NCI-H526 (cell line): ENCODE results near the gene ABCC11.
A peak's percentile ranks its signal among the peaks of the same experiment; 100 is the strongest.
"Not testable (repeated sequence)": the region's sequence is repeated elsewhere in the genome, so short reads cannot be mapped to it uniquely, and the experiment has no call there.

Experiments used
- DNase-seq, 2 experiments: peaks; one replicate each; lab custom pipeline; 2025; lab: John Stamatoyannopoulos, UW

The ABCC11 gene

DNA sequence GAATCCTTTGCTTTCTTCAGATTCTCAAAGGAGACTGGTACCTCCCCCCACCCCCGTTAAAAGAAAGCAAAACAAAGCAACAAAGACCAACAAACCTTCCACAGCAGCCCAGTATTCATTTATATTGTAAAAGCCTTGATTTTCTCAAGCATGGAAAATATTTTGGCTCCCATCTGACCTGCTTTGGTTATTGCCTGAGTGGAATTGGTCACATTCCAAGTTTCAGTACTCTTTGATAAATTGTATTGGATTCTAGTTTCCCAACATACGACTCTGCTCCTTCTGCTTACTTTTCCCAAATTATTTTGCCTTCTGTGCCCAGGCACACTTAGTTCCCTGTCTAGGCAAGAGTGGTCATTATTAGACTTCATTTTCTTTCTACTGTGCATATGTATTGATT lies 1.3 kb downstream of the ABCC11 start:
- no peak for DNase-seq

DNA sequence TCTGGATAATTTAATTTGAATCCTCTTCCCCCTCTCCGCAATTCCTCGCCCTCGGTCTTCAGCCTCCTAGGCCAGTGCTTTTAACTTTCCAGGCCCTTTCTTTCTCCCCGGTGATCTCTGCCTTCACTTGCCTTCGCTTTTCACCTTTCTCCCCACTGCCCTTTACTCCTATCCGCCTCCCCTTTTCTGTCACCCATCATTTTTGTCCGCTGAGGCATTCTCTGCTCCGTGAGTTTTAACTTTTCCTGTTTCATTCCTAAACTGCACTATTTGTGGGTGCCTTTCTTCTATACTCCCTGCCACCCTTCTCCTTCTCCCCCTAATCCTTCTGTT lies 2.5 kb downstream of the ABCC11 start:
- no peak for DNase-seq

DNA sequence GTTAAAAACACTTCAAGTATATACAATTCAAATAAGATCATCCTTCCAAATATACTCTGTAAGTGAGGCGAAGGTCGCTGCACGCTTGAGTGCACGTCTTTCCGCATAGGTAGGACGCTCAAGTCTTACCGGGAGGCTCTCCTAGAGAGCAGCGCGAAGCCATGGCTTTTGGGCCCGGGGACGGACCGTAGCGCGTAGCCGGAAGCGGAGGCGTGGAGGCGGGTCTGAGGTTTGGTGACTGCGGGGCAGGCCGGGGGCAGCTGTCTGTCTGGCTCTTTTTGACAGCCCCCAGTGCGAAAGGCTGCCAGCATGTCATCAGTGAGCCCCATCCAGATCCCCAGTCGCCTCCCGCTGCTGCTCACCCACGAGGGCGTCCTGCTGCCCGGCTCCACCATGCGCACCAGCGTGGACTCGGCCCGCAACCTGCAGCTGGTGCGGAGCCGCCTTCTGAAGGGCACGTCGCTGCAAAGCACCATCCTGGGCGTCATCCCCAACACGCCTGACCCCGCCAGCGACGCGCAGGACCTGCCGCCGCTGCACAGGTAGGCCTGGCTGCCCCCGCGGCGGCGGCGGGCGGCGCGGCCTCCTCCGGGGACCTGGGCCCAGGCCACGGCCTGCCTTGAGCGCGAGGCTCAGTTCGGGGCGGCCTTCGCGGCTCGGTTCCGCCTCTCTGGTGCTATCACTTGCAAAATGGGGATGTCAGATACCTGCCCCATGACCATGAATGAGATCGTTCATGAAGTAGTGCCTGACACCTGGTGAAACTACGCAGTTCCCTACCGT lies 3.1 kb downstream of the ABCC11 start, which contains the start of gene LONP2:
TSS of gene LONP2 (plus strand) at position 221 of the 783 bp plus-strand sequence. CDS start at position 310, 89 bp downstream.
- peak; percentile 47 to 89 for DNase-seq

DNA sequence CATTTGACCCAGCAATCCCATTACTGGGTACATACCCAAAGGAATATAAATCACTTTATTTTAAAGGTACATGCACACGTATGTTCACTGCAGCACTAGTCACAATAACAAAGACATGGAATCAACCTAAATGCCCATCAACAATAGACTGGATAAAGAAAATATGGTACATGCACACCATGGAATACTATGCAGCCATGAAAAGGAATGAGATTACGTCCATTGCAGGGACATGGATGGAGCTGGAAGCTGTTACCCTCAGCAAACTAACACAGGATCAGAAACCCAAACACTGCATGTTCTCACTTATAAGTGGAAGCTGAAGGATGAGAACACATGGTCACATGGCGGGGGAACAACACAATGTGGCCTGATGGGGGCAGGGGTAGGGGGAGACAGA lies 7.2 kb downstream of the ABCC11 start:
- DNase-seq: not testable (repeated sequence)

DNA sequence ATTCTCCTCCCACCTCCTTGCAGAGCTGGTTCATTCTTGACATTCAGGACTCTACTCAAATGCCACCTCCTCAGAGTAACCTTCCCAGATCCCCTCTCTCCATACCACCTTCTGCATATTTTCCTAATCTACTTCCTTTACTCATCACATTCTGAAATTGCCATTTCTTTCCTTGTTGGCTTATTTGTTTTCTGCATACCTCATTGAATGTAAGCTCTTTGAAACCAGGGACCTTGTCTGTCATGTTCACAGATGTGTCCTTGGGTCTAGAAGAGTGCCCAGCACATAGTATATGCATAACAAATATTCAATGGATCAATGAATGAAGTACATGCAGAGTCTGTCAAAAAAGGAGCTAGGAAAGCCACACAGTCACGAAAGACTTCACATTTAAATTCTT lies 11.1 kb downstream of the ABCC11 start:
- no peak for DNase-seq

DNA sequence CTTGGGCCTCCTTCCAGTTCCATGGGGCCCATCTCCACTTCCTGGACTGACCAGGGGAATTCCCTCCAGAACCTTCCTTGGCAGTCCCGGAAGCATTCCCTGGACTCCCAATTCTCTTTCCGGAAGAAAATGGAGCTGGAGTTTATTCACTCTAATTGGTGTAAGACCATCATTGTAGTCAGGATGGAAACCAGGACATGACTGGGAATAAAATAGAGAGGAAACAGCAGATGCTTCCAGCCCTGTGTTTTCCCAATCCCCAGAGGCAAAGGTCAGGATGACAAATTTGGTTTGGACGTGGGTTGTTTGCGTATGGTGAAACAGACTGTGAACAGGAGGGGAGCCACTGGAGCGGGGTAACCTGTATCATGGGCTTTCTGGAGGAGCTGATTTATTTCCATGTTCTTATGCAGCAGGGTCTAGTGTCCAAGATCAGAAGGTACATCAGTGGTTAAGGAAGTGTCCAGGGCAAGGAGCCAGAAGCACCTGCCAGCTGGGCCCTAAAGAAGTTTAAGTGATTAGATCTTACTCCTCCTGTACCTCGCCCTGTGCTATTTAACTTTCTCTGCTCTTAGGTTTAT lies 11.7 kb downstream of the ABCC11 start:
- no peak for DNase-seq

DNA sequence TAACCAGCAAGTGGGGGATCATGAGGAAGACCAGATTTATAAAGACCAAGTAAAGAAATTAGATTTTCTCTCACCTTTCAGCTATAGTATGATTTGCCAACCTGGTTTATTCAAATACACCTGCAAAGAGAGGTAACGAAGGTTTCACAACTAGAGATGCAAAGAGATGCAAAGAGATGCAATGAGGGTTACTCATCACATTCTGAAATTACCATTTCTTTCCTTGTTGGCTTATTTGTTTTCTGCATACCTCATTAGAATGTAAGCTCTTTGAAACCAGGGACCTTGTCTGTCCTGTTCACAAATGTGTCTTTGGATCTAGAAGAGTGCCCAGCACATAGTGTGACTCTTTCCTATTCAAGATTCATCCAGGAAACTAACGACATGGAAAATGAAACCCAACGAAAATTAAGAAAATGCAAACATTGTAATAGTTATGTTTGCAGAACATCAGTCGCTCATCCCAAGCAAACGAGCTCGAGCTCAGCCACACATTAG lies 12.2 kb downstream of the ABCC11 start:
- DNase-seq: peak; percentile 27 to 42

DNA sequence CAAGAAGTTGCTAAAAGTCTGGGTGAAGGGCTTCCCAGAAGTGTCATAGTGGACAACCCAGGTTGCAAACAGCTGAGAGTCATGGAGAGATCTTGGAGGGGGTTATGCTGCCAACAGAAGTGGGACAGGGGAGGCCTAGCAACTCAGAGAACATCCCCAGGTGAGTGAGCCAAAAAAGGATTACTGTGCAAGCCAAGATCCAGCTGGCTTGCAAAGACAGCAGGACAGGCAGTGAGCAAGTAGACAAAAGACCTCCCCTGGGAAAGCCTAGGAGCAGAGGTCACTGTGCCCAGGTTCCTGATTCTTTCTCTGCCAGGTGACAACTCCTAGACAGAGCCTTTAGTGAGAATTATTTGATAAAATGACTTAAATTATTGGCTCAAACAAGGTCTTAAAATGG lies 12.7 kb downstream of the ABCC11 start:
- DNase-seq: no peak

DNA sequence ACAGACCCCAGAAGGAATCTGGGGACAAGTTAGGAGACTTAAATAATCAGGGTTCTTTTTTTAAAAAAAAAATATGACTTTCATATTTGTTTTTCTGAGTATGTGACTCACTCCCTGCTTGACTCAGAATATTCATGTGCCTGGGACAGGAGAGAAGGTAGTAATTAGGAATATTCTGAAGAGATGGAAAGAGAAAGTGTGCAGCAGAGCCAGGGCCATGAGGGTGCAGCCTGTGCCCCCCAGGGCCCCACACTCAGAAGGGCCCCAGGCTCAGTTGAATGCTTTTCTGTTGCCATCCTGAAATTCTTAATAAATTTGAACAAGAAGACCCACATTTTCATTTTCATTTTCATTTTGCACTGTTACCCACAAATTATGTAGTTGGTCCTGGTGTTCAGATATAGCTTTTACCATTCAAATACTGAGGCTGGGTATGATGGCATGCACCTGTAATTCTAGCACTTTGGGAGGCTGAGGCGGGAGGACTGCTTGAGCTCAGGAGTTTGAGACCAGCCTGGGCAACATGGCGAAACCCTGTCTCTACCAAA lies 14.8 kb downstream of the ABCC11 start:
- no peak for DNase-seq

DNA sequence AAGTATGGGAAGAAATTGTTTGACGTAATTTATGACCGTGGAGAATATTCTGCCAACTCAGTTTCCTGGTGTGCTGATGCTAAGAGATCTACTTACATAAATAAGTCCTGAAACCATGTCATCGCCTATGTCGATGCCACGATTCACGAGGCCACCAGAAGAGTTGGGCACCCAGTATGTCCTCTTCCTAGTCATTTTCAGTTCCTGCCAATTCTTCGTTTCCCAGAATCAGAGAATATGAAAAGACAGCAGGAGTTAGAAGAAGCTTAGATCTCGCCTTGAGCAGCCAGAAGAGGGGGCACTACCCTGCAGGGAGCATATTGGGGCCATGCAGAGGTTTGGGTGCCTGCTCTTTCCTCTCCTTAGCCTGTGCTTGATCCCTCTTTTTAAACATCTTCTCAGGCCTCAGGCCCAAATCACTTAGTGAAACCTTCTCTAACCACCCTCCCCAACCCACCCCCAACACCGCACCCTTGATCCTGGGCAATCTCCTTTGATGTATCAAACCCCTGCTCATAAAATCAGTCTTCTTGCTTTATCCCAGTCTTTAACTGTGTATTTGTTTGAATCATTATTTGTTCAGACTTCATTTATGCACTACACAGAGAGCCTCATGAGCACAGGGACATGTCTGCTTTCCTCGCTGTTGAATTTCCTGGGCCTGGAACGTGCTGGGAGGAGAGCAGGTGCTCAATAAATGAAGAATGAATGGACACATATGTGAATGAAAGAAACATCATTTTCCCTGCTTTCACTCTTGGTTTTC lies 15.4 kb downstream of the ABCC11 start:
- DNase-seq: peak in 1 of 2 experiments; percentile 4

DNA sequence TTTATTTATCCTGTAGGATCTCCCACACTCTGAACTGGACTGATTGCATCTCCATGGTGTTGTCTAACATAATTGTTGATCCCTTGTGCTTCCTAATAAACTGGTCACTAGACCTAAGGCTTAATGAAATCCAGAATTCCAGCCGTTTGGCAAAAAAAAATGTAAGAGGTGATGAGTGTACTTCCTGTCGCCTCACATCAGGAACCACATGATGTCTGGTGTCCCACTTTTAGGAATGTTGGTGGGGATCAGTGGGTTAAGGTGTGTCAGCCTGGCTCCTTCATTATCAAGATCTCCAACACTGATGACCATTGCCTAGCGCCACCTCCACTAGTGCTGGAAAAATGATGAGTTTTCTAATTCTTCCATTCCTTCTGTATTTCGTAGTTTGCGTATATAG lies 21.9 kb downstream of the ABCC11 start:
- no peak for DNase-seq

DNA sequence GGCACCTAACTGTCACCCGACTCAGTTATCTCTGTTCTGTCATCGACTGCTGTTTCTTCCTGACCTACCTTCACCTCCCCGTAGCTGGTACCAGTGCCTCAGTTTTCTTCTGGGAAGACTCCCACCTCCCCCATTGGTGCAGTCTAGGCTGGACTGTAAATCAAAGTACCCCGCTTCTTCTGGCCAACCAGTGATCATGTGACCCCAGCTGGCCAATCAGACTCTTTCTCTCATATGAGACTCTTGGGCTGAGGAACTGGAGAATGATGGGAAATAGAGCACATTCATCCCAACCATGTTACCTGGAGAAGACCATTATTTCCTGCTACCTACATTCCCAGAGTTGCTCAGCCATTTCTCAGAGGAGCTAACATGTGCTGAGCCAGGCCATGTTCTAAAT lies 23.8 kb downstream of the ABCC11 start:
- no peak for DNase-seq

DNA sequence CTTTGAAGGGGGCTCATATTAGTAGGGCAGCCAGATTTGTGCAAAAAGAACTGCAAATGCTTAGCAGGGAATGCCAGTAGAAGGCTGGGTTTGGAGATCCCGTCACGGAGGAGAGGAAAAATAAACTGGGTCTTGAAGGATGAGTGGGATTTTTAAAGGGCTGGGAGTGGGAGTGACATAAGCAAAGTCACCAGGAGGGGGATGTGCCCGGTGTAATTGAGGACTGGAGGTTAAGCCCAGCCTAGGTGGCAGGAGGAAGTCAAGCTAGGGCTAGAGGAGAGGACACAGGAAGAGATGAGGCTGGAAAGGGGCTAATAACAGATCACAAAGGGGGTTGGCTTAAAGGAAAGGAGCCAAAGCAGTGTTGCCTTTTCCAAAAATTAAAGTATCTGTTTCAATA lies 26.4 kb downstream of the ABCC11 start:
- DNase-seq: no peak

DNA sequence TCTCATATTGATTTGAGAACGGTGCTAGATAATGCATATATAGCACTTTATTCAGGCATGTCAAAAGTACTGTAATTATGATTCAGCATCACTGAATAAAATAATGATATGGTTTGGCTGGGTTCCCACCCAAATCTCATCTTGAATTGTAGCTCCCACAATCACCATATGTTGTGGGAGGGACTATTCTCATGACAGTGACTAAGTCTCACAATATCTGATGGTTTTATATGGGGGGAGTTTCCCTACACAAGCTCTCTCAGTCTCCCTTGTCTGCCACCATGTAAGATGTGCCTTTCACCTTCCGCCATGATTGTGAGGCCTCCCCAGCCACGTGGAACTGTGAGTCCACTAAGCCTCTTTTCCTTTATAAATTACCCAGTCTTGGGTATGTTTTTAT lies 28.9 kb downstream of the ABCC11 start:
- no peak for DNase-seq

DNA sequence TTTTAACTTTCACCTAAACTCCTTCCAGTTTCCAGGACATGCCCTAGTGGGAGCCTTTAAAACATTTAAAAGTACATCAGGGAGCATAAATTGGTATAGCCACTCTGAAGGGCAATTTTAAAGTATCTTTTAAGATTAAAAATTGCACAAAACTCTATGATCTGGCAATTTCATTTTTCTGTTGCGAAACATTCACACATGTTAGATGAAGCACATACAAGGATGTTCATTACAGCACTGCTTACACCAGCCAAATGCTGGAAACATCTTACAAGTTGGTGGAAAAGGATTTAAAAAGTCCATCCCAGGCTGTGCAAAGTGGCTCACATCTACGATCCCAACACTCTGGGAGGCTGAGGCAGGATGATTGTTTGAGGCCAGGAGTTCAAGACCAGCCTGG lies 29.6 kb downstream of the ABCC11 start:
- no peak for DNase-seq

DNA sequence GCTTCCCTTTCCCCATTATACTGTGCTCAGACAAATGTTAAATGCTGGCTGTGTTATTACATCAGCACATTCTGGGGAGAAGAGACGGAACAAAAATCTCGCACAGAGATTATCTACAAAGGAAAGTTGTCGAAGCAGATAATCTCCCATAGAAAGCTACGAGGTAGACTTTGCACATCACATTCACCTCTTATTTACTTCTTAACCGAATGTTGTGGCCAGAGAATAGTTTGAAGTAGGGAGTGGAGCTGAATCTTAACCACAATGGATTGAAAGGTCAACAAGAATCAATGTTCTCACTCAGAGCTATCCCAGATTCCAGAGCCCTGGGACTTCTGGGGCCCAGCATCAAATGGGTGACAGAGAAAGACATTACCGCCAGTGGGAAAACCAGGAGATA lies 31.6 kb downstream of the ABCC11 start:
- no peak for DNase-seq

DNA sequence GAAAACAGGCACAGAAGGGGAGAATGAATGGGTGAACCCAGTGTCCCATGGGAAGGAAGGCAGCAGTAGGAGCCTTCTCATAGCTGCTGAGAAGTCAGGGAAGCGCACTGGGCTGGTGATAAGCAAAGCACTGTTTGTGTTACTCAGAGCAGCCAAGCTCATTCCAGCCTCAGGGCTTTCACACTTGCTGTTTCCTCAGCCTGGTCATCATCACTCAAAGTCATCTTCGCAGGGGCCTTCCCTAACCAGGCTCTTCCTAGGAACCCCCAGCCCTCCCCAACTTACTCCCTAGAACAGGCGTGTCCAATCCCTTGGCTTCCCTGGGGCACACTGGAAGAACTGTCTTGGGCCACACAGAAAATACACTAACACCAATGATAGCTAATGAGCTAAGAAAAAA lies 35.3 kb downstream of the ABCC11 start:
- DNase-seq: no peak

DNA sequence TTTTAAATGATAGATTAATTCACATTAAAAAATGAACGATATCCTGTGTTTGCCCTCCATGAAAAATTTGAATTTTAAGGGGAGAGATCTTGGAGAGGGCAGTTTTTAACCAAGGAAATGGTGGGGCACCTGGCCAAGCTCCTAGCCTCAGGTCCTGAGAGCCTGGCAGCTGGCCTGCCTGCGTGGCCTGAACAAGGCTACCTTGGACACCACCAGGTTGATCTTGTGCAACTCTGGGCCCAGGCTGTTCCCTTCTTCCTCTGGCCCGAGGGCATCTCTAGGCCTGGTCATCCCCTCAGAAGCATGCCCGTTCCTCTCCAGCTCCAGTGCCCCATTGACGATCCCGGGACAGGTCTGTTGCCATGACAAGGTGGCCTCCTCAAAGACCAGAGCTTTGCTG lies 36.6 kb downstream of the ABCC11 start:
- DNase-seq: no peak

DNA sequence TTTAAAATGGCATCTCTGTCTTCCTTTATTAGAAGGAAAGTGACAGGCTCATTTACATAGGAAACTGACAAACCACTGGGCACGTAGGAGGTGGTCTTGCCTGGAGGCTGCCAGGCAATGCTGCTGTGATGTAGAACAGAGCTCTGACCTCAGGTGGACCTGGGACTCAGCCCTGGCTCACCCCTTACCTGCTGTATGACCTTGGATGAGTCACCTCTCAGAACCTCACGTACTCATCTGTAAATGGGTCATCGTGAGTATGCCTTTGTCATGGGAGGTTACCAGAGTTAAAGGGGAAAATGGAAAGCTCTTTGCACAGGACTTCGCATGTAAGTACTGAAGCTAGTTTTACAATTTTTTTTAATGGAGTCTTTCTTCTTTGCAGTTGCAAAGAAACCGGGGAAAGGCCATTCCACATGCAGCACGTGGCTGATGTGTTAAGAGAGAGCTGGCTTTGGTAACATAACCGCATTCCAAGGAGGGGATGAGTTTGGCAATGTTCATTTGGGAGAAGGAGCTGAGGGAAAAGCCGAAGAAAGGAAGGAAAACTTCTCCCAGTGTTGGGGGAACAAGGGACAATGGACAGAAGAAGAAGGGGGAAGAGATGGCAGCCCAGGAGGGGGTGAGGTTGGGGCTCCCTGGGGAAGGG lies 40.6 kb downstream of the ABCC11 start:
- no peak for DNase-seq

DNA sequence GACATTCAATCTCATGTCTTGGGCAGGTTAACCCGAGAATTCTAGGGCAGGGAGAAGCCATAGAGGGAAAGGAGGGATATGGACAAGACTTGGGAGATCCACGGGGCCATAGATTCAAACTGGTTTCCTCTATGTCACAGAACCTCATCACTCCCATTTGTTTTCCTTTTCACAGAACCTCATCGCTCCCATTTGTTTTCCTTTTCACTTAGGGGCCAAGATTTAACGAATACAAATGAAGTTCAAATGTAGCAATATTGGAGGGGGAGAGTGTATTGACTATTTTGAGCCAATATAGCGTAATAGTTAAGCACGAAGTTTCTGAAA lies 42.6 kb downstream of the ABCC11 start:
- DNase-seq: no peak

DNA sequence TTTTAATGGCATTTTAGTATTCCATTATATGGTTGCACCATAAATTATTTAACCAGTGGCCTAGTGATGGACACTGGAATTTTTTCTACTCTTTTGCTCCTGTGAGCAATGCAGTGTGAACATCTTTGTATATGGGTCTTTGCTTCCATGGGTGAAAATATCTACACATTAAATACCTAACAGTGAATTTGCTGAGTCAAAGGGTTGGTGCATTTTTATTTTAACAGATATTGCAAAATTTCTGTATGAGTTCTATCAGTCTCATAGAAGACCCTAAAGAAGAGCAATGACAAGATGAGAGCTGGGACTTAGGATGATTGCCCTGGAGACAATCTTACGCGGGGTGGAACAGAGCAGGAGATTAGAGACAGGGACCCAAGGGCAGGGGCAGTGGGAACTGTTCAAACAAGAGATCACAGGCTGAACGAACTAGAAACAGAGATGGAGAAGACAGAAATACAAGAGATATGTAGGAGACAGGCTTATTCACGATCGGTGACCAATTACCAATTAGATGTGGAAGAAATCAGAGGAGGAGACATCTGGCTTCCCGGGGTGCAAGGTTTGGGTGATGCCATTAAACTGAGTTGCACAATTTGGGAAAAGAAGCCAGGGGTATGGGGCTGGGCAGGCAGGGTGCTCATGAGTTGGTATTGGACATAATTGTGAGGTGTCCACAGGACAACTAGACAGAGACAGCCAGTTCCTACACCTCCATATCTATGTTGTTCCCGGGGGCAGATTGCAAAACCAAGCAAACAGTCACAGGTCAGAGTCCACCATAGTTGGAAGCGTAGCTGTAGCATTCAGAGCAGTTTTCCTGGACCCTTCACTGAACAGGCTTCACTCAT lies 43.1 kb downstream of the ABCC11 start:
- no peak for DNase-seq
